HL-60 (cell line): ENCODE measurements around the gene SCN1B.
A peak's percentile ranks its signal among the peaks of the same experiment; 100 is the strongest.

Experiments
- CTCF ChIP-seq: IDR thresholded peaks from one replicate; pipeline ENCODE4 v1.5.1; 2011; ENCODE audit warnings: low read length, control low read depth, inconsistent platforms; ENCODE audit not compliant: insufficient read depth
- GABPA ChIP-seq: IDR thresholded peaks from 2 replicates; pipeline ENCODE4 v1.6.1; 2012; ENCODE audit warnings: low read depth
- POLR2AphosphoS5 ChIP-seq: IDR thresholded peaks from 2 replicates; pipeline ENCODE4 v1.6.1; 2012; ENCODE audit warnings: low read depth
- REST ChIP-seq: IDR thresholded peaks from 2 replicates; pipeline ENCODE4 v1.6.1; 2012; ENCODE audit warnings: low read depth; ENCODE audit not compliant: insufficient replicate concordance
- SPI1 ChIP-seq: IDR thresholded peaks from 2 replicates; pipeline ENCODE4 v1.6.1; 2012; ENCODE audit warnings: low read depth, mild to moderate bottlenecking, borderline replicate concordance

DNA sequence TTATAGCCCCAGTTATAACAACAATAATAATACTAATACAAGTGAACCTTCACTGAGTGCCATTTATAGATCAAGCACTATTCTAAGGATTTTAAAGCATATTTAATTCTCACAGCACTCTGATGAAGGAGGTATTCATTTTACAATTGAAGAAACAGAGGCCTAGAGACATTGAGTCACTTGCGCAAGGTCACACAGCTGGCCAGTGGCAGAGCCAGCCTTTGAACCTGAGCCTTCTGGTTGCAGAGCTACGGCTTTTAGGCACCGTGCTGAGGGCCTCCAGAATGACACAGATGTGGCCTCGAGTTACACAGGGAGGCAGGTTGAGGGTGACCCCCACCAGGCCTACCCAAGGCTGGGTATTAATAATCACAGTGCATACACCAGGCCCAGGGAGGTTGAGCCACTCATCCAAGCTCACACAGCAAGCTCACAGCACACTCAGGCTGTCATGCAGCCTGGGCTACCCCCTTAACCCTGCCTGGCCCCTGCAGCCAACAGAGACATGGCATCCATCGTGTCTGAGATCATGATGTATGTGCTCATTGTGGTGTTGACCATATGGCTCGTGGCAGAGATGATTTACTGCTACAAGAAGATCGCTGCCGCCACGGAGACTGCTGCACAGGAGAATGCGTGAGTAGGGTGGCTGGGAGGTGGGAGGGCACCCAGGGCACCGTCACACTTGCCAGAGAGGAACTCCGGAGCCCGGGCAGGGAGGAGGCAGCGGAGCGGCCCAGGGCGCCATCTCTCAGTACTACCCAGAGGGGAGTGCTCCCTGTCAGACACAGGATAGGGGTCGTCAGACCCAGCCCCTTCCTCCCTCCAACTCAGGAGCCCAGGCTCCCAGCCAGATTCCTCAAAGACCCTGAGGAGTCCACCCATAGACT is 8.6 kb downstream of the SCN1B start:
- TF ChIP-seq CTCF = no peak
- TF ChIP-seq POLR2AphosphoS5 = no peak
- TF ChIP-seq SPI1 = peak; percentile 29; the same call in 1 of the 2 replicates
- no peak for TF ChIP-seq GABPA
- TF ChIP-seq REST = no peak
